ENCODE results near the gene TPSG1.

- TF ChIP-seq CTCF (IDR thresholded peaks at IDR 0.05; ENCODE audit: borderline replicate concordance, extremely low read depth, low read length, poor library complexity, severe bottlenecking): no peak
- TF ChIP-seq EZH2 (IDR thresholded peaks at IDR 0.05; ENCODE audit: borderline replicate concordance, low read depth, low read length, severe bottlenecking): no peak
These were observed 51.1 kb downstream of the TPSG1 start for GRCh38 chr16:1173788-1174451.
